CD4-positive, alpha-beta T cell treated with Interleukin-4 for 1 hour (primary cell): ENCODE results near the gene UQCRHL.
A peak's percentile ranks its signal among the peaks of the same experiment; 100 is the strongest.

ENCODE experiments used
- DNase-seq, 2 donors: peaks; one replicate each; pipeline ENCODE4 v3.0.0-alpha.2; 2020 to 2022

Gene UQCRHL

GRCh38 chr1:15796086-15796462 is 11.4 kb downstream of the UQCRHL start:
- no peak for DNase-seq

- peak in 1 of 2 donors; percentile 24 for DNase-seq
Measured at GRCh38 chr1:15788624-15789301, 18.7 kb downstream of the UQCRHL start.

- no peak for DNase-seq
Measured at GRCh38 chr1:15786581-15786980, 20.9 kb downstream of the UQCRHL start.

DNA sequence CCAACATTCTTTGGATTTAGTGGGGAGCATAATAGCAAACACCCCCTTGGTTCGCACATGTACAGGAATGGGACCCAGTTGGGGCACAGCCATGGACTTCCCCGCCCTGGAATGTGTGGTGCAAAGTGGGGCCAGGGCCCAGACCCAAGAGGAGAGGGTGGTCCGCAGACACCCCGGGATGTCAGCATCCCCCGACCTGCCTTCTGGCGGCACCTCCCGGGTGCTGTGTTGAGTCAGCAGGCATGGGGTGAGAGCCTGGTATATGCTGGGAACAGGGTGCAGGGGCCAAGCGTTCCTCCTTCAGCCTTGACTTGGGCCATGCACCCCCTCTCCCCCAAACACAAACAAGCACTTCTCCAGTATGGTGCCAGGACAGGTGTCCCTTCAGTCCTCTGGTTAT is 21.8 kb downstream of the UQCRHL start:
- no peak for DNase-seq

DNA sequence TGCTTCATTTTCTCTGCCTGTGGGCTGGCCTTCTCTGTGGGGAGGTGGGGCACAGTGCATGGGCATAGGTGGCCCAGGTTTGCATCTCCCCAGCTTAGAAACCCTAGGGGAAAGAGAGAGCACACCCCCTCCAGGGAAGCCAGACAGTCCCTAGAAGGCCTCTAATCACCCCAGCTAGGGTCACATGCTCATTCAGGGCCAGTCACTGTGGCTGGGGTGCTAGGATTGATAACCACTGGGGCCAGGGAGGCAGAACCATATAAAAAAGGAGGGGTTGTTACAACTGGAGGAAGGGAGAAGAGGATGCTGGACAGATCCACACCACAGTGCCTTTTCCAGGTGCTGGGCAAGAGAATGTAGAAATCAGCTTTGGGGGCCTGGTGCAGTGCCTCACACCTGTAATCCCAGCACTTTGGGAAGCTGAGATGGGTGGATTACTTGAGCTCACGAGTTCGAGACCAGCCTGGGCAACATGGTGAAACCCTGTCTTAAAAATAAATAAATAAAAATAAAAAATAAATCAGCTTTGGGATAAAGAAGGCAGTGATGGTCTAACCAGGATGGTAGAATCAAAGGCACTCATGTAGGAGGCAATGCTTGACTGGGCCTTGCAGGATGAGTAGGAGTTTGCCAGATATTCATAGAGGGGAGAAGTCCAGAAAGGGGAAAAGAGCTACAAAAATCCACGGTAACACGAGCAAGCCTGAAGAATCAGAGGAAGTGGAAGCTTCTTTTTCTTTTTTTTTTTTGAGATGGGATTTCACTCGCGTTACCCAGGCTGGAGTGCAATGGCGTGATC is 29.3 kb downstream of the UQCRHL start:
- no peak for DNase-seq

DNA sequence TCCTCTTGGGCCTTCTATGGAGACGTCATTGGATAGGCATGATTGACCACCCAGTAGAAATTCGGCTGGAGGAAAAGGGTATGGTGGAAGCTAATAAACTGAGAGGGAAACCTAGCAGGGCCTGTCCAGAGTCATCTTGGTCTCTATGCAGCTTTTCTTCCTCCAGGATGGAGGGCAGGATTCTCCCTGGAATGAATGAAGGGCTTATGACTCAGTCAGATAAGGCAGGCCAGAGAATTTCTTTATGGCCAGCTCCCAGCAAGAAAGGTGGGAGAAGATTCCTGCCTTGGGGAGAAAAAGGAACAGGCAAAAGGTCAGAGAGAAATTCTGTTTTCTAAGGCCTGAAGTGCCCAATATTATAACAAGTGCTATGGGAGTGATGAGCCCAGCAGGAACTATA is 31.7 kb downstream of the UQCRHL start:
- DNase-seq, result no peak

DNA sequence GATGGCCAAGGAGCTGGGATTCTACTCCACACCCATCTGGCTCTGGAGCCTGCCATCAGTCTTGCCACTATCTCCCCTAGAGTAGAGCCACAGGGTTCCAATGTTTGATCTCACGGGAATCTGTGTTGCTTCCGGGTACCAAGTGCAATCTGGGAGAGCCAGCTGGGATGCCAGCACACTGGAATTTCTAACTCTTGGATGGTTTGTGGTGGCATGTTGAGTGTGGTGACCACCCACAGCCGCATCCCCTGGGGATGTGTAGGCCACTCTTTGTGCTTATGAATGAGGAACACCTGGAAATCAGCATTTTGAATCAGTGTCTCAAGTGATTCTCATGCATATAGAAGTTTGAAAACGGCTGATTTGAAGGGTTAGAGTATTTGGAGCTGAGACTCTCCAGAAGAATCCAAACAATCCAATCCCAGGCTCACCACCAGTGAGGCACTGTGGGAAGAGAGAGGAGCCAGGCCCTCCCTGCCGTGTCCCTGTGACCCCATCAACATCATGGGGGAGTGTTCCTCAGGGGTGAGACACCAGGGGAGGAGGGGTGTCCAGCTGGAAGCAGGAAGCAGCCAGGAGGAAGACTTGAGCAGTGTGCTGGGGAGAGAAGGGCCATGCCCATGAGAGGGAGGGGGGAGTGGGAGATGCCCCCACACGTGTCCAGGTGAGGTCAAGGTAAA is 35.5 kb downstream of the UQCRHL start:
- no peak for DNase-seq

DNA sequence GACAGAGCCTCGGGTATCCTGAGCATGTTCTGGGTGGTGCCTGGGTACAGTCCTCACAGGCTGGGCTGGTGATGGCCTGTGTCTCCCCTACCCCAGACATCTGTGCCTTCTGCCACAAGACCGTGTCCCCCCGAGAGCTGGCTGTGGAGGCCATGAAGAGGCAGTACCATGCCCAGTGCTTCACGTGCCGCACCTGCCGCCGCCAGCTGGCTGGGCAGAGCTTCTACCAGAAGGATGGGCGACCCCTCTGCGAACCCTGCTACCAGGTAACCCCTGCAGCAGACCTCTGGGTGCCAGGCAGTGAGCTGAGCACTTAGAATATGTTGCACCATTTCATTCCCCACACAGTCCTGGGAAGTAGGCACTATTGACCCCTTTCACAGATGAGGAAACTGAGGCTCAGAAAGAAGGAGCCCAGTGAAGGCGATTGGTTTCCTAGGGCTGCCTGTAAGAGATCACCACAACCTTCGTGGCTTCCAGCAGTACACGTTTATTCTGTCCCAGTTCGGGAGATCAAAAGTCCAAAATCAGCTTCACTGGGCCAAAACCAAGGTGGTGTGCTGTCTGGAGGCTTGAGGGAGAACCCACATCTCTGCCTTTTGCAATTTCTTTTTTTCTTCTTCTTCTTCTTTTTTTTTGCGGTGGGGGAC is 37.0 kb downstream of the UQCRHL start:
- DNase-seq, result no peak

DNA sequence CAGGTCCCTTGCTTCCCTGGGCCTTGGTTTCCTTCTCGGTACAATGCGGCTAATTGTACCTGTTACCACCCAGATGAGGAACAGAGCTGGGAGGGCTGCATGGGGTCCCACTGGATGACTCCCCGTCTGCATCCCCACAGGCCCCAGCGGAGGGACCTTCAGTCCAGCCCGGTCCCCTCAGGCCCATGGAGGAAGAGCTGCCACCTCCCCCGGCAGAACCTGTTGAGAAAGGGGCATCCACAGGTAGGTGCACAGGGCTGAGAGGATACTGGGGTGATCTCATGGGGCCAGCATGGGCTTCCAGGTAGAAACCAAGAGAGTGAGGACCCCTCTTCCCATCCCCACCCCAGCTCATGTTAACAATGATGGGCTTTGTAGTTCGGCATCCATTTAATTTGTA is 39.1 kb downstream of the UQCRHL start:
- DNase-seq, result no peak

DNA sequence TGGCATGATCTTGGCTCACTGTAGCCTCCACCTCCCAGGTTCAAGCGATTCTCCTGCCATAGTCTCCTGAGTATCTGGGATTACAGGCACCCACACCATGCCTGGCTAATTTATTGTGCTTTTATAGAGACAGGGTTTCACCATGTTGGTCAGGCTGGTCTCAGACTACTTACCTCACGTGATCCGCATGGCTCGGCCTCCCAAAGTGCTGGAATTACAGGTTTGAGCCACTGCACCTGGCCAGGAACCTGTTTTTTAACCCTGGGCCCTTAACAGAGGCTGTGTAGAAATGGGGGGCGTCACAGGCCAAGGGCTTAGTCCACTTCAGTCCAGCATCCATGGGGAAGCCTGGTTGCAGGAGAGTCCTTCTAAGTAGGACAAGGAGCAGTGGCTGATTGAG is 39.5 kb downstream of the UQCRHL start:
- DNase-seq, result no peak

DNA sequence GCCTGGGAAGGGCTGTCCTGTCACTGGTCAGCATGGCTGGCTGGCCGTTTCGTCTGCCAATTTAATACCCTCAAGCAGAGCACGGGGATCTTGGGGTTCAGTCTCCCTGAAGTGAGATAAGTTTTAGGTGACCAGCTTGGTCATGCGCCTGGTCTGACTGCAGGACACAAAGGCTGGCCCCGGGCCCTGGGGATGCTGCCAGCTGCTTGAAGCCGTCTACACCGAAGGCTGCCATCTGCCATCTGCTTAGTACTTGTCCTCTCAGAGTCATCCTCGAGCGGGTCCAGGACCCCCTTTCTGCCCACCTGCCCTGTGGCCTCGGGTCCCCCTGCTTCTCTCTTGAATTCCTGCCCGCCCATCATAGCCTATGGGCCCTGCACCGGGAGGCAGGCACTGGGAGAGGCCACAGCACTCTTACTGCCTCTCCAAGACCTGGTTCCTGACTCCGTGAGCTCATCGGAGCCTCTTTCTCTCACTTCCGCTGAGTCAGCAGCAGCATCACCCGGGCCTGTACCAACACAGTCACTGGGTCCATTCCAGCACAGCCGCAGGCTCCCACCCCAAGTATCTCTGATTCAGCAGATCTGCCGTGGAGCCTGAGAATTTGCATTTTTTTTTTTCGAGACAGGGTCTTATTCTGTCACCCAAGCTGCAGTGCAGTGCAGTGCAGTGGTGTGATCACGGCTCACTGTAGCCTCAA is 41.8 kb downstream of the UQCRHL start:
- DNase-seq, result no peak

DNA sequence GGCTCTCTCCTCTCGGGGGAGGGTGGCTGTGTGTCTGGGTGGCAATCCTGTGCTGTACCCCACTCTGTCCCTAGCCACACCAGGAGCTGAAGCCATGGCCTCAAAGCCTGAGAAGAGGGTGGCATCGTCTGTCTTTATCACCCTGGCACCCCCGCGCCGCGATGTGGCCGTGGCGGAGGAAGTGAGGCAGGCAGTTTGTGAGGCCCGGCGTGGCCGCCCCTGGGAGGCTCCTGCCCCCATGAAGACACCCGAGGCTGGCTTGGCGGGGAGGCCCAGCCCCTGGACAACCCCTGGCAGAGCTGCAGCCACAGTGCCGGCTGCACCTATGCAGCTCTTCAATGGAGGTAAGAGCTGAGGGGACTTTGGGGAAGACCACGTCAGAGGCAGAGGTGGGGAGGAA is 42.6 kb downstream of the UQCRHL start:
- no peak for DNase-seq

DNA sequence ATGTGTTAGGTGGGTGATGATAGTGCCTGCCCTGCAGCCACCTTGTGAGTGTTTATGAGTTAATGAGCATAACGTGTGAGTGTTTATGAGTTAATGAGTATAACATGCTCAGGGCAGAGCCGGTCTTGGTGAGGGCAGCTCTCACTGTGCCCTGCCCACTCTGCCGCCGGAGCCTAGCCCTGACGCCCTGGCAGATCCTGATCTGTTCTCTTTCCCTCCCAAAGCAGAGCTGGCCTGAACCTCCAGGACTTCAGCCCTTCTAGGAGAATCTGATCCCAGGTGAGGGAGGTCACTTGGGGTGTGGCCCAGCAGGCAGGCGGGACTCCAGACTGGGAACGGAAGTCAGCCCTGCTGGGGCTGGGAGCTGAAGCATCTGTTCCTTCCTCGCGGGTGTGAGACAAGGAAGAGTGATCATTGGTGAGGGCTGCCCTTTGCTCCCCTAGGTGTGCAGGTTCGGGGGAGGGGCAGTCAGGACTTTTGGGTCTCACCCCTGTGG is 43.1 kb downstream of the UQCRHL start:
- DNase-seq, result no peak

DNA sequence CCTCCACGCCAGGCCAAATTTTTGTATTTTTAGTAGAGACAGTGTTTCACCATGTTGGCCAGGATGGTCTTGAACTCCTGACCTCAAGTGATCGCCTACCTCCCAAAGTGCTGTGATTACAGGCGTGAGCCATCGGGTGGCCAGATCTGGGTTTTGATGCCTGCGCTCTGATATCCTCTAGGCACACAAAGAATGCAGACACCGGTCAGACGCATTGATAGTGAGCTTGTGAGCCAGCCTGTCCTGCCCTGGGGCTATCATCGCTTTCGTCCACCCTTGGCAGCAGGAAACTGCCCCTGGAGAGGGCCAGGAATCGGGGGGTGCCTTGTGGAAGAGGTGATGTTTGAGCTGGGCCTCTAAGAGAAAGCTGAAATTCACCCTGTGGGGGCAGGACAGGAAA is 44.9 kb downstream of the UQCRHL start:
- DNase-seq, result no peak

DNA sequence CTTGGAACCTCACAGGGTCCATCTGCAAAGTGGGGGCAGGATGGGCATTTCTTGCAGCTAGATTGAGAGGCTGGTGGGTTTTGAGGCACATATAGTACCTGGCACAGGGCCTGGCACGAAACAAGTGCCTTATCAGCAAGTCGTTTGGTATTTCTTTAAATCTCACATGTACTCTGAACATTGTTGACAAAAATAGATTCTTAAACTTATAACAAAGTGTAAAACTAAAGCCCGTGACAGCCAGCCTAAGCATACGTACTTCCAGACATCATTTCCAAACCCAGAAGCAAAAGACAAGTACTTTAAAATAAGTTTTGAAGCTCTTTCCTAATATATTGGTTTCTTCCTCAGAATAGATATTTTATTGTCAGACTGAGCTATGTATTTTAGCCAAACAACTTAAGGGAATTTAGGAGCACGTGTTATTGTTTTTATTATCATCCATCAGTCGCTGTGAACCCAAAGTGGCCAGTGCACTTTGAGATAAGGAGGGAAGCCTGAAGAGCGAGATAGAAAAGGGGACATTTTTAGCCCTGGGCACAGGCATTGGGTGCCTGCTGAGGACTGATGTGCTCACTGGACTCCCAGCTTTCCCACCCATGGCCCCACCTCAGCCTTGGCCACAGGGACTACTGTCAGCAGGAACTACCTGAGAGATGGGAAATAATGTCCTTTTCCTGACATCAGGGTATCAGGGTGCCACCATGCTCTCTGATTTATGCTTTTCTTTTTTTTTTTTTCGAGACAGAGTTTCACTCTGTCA is 45.9 kb downstream of the UQCRHL start:
- DNase-seq, result no peak

DNA sequence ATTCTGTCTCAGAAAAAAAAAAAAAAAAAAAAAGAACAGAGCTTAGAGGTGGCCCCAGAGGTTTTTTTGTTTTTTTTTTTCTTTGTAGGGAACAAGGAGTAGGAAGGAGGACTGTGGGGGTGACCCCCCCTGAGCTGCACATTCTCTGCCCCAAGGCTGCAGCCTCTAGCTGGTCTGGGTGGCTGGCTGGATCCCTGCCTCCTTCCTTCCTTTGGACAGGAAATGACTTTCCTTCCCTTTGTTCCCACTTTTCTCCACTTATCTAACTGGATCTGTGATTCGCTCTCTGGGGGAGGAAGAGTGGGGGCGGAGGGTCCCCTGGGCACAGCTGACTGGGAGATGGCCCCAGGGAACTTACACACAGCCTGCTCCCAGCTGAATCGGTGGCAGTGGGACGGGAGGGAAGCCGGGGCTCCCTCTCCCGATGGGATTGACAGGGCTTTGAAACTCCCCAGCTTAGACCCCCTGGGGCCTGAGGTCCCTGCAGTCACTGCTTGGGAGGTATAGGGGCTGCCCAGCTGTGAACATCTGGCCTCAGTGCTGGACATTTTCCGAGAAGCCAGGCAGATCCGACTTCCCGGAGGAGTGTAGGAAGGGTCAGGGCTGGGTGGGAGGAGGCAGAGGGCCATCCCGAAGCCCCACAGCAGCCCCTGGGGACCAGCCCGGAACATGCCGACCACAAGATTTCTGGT is 46.8 kb downstream of the UQCRHL start:
- DNase-seq, result no peak

GRCh38 chr1:15758953-15759661 is 48.3 kb downstream of the UQCRHL start:
- no peak for DNase-seq

- DNase-seq, result no peak
Measured at GRCh38 chr1:15758343-15758931, 49.0 kb downstream of the UQCRHL start, which contains the start of gene FBLIM1. Gene FBLIM1 (plus strand): TSS chr1:15758795. CDS start chr1:15764984, 6,189 bp downstream.

DNA sequence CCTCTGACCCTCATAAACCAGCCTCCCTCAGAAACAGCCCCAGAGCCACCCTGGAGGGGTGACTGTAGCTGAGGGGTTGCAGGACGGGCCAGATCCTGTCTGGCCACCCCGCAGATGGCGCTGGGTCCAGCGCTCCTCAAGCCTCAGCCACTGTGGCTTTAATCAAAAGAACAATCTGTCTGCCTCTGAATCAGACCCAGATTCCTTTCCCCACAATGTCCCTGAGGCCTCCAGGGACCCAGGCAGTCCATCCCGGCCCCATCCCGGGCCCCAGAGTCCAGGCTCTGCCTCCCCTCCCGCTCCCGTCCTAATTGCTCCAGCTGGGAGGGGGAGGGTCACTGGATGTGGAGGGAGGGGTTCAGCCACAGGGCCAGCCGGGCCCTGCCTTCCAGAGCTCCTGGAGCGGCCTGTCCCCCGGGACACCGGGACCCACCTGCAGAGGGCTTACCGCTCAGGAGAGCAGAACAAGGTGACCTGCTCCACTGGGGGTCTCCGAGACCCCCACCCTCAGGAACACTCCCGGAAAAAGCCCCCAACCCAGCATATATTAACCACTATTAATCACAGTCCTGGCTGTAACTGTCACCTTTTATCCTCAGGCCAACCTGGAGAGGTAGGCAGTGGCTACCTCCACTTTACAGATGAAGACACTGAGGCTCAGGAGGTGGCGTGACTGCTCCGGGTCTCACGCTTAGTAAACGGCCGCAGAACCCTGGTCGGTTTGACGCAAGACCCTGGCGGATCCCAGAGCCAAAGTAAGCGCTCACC is 49.7 kb downstream of the UQCRHL start:
- DNase-seq, result no peak
